NCI-H1092 (cell line): ENCODE measurements around the gene OR5H1.
"Not testable (repeated sequence)": the region's sequence is repeated elsewhere in the genome, so short reads cannot be mapped to it uniquely, and the experiment has no call there.

Source experiments
- DNase-seq: peaks from one replicate; lab custom pipeline; 2025; lab: John Stamatoyannopoulos, UW

The OR5H1 gene

DNA sequence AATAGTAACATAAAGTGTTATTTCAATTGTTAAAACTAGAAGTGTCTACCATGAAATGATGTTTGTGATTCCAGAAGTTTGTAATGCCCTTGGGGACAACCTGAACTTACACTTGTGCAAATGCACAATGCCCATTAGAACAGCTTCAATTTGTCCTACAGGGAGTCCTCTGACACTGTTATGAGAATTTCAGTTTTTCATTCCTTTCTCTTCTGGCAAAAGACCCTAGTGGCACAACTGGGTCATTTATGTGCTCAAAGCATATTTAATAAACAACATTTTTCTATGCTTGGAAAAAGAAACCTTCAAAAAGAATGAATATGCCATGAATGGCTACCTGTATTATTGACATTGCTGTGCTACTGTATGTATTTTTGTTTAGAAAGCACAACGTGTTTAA lies at the start of gene OR5H1:
OR5H1 (plus strand) TSS at position 301 of the 400 bp plus-strand sequence. CDS start 1,977 bp downstream, outside the sequence.
- no peak for DNase-seq

GRCh38 chr3:98086873-98087272 lies 43.6 kb upstream of the OR5H1 start, which contains the start of gene OR5AC2:
TSS of gene OR5AC2 (plus strand) at chr3:98087173. CDS start at chr3:98087173, 0 bp downstream.
- no peak for DNase-seq

- DNase-seq, result no peak
Observed at GRCh38 chr3:98095882-98096281, 34.6 kb upstream of the OR5H1 start.

GRCh38 chr3:98099848-98100247 lies 30.7 kb upstream of the OR5H1 start:
- DNase-seq, result no peak

- no peak for DNase-seq
Observed at GRCh38 chr3:98108162-98108561, 22.4 kb upstream of the OR5H1 start.

DNA sequence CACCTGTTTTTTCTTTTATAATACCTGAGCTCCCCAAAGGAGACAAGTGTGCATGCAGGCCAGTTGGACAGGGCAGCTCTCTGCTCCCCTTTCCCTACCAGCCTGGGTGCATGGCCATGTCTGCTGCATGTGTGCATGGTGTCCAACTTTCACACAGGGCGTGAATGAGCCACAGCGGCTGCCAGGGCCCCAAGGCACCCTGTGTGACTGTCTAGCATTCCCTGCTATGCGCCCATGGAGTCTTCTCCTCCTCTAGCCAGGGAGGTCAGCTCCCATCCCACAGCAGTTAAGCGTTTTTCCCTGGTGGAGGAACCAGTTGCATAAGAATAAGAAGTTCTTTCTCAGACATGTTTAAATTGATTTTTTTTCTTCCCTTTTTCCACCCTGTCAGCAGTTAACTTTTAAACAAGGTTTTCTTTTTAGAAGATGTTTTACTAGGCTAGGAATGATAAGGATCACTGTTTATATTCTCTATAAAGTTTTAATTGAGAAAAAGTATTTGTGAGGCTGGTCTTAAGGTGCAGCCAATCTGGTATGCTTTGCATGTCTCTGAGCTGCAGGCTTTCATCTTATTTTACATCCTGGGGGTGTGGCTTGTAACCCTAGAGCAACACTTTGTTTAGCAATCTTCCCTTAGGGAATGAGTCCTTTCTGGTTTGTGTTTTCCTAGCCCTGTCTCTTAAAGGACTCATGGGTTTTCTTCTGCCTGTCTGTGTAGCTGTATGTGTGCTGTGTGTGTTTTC lies 20.5 kb upstream of the OR5H1 start:
- DNase-seq, result no peak

GRCh38 chr3:98110550-98110908 lies 20.0 kb upstream of the OR5H1 start:
- DNase-seq, result no peak

GRCh38 chr3:98114264-98114663 lies 16.3 kb upstream of the OR5H1 start:
- no peak for DNase-seq

- DNase-seq, result no peak
Observed at GRCh38 chr3:98115717-98116116, 14.8 kb upstream of the OR5H1 start.

- DNase-seq, result no peak
Observed at GRCh38 chr3:98136631-98137030, 6.1 kb downstream of the OR5H1 start.

DNA sequence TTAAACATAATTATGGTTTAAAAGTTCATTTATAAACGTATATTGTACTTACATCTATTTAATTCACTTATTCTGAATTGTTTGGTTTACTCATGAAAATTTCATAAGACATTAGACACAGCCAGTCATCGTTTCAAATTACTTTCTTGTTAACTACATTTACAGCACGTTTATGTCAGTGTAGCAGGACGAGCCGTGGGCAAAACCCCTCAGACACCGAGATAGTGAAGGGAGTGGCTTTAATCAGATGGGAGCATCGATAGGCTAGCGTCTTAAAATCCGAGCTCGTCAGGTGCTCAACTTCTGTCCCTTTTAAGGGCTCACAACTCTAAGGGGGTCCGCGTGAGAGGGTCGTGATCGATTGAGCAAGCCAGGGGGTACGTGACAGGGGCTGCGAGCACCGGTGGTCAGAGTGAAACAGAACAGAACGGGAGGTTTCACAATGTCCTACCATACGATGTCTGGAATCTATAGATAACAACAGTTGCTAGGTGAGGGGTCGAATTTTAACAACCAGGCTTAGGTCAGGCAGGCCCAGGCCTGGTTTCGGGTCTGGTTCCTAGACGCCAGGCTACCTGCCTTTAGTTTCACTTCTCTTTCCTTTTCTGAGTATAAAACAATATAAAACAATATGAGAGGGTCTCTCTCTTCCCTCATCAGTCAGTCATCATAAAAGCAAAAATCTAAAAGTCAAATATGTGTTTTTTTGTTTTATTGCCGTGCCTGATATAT lies 7.5 kb downstream of the OR5H1 start:
- not testable (repeated sequence) for DNase-seq

DNA sequence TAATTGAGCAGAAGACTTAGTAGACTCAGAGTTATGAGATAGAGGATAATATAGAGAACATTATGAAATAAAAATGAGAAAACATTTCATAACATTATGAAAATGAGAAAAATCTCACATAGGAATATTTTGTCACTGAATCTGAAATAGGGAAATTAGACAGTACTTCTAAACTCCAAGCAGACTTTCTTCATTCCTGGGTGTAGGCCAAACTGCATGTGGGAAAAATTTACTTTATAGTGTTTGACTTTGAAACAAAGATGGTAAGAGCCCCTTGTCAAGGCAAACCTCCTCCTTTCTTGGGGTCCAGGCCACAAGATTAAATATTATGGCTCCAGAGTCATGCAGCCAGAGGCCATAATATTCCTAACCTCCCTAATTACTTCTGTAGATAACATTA lies 10.0 kb downstream of the OR5H1 start:
- DNase-seq, result no peak

DNA sequence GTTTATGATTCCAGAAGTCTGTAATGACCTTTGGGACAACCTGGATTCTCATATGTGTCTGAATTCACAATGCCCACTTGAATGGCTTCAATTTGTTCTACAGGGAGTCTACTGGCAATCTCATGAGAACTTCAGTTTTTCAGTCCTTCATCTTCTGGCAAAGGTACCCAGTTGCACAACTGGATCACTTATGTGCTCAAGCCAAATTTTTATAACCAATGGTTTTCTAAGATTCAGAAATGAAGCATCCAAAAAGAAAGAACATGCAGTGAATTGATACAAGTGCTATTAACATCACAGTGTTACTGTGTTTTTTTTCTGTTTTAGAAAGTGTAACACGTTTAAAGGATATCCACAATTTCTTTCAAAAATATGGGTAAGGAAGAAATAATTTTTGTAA lies 16.7 kb downstream of the OR5H1 start, which contains the start of gene OR5H14:
OR5H14 (plus strand) TSS at position 301 of the 400 bp plus-strand sequence. CDS start 1,907 bp downstream, outside the sequence.
- DNase-seq, result no peak

- DNase-seq, result no peak
Observed at GRCh38 chr3:98148751-98149150, 18.2 kb downstream of the OR5H1 start.

DNA sequence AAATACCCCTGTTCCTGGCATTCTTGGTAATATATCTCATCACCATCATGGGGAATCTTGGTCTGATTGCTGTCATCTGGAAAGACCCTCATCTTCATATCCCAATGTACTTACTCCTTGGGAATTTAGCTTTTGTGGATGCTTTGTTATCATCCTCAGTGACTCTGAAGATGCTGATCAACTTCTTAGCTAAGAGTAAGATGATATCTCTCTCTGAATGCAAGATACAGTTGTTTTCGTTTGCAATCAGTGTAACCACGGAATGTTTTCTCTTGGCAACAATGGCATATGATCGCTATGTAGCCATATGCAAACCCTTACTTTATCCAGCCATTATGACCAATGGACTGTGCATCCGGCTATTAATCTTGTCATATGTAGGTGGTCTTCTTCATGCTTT lies 18.9 kb downstream of the OR5H1 start:
- DNase-seq, result not testable (repeated sequence)

- DNase-seq, result no peak
Observed at GRCh38 chr3:98151241-98151640, 20.7 kb downstream of the OR5H1 start.

- no peak for DNase-seq
Observed at GRCh38 chr3:98166396-98166795, 35.9 kb downstream of the OR5H1 start, which contains the start of gene OR5H15. TSS of gene OR5H15 (plus strand) at chr3:98166696. CDS start at chr3:98168700, 2,004 bp downstream.

DNA sequence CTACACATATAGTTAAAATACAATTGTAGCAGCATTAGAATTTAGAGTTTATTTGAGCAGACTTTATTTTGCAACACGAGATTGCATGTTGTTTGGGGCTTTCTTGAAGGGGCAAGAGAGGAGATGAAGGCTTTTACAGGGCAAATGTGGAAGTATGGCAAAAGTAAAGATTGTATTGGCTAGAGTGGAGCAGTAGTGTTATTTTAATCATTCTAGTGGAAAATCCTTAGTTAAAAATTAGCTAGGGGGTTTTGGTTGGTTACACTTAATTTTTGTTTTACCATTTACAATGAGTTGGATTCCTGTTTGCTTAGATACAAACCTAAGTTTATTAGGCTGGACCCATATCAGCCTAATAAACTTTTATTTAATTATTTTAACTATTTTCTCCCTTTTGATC lies 40.5 kb downstream of the OR5H1 start:
- no peak for DNase-seq

- no peak for DNase-seq
Observed at GRCh38 chr3:98172621-98173020, 42.1 kb downstream of the OR5H1 start.

- no peak for DNase-seq
Observed at GRCh38 chr3:98180319-98180890, 49.9 kb downstream of the OR5H1 start.

- DNase-seq, result no peak
Observed at GRCh38 chr3:98182196-98182595, 51.7 kb downstream of the OR5H1 start.

- no peak for DNase-seq
Observed at GRCh38 chr3:98185180-98185579, 54.7 kb downstream of the OR5H1 start.
